GM12874 (cell line): ENCODE results near the gene ITGAL.

Experiments
- CTCF ChIP-seq: IDR thresholded peaks from 2 replicates; pipeline ENCODE4 v1.5.1; 2011; ENCODE audit warnings: low read depth, mild to moderate bottlenecking, control low read depth, low read length, moderate library complexity; ENCODE audit not compliant: insufficient read depth

The ITGAL gene

GRCh38 chr16:30491229-30491628 is 18.7 kb downstream of the ITGAL start:
- no peak for TF ChIP-seq CTCF

GRCh38 chr16:30491744-30492308 is 19.3 kb downstream of the ITGAL start:
- TF ChIP-seq CTCF, result no peak

GRCh38 chr16:30493941-30494488 is 21.5 kb downstream of the ITGAL start:
- TF ChIP-seq CTCF, result no peak

GRCh38 chr16:30494709-30495108 is 22.2 kb downstream of the ITGAL start:
- TF ChIP-seq CTCF, result no peak

GRCh38 chr16:30499284-30499683 is 26.7 kb downstream of the ITGAL start:
- TF ChIP-seq CTCF, result no peak

GRCh38 chr16:30503403-30504296 is 31.1 kb downstream of the ITGAL start:
- TF ChIP-seq CTCF, result no peak

- TF ChIP-seq CTCF, result no peak
Observed at GRCh38 chr16:30509081-30509765, 36.7 kb downstream of the ITGAL start.
